OCI-LY1 (cell line): ENCODE data around the gene SEMA3G.

Experiments used
- H2AFZ ChIP-seq: fragments of 200-600 bp; sonication (generic), shearing (Covaris generic); 2 replicates; pipeline ENCODE4 v1.6.0; 2014; ENCODE audit warnings: antibody characterized with exemption, mild to moderate bottlenecking, low read length
- H3F3A ChIP-seq: fragments of 200-600 bp; sonication (generic), shearing (Covaris generic); 2 replicates; pipeline ENCODE4 v1.6.0; 2014; ENCODE audit warnings: mild to moderate bottlenecking, antibody characterized with exemption, low read length, moderate library complexity; ENCODE audit not compliant: insufficient read depth
- H3K27ac ChIP-seq: fragments of 200-600 bp; sonication (generic); 2 replicates; pipeline ENCODE4 v1.5.1; 2014; ENCODE audit warnings: low read length, mixed run types, mild to moderate bottlenecking, low read depth; ENCODE audit not compliant: poor library complexity, severe bottlenecking
- H3K27me3 ChIP-seq: fragments of 200-600 bp; sonication (generic); 2 replicates; pipeline ENCODE4 v1.6.0; 2014; ENCODE audit warnings: antibody characterized with exemption, mild to moderate bottlenecking, low read length, moderate library complexity; ENCODE audit not compliant: insufficient read depth
- H3K36me3 ChIP-seq: fragments of 200-600 bp; sonication (generic); 2 replicates; pipeline ENCODE4 v1.6.1; 2014; ENCODE audit warnings: mild to moderate bottlenecking, antibody characterized with exemption, low read length, moderate library complexity, mixed read lengths; ENCODE audit not compliant: insufficient read depth
- H3K4me1 ChIP-seq: fragments of 200-600 bp; sonication (generic); 2 replicates; pipeline ENCODE4 v1.5.1; 2014; ENCODE audit warnings: mild to moderate bottlenecking, low read length, moderate library complexity; ENCODE audit not compliant: insufficient read depth, severe bottlenecking
- H3K4me2 ChIP-seq: fragments of 200-600 bp; sonication (generic), shearing (Covaris generic); 2 replicates; pipeline ENCODE4 v1.6.1; 2014; ENCODE audit warnings: low read length
- H3K4me3 ChIP-seq: fragments of 200-600 bp; sonication (generic); 2 replicates; pipeline ENCODE4 v1.5.1; 2014; ENCODE audit warnings: low read length, low read depth, mild to moderate bottlenecking, mixed read lengths; ENCODE audit not compliant: poor library complexity, severe bottlenecking
- H3K79me2 ChIP-seq: fragments of 200-600 bp; shearing (Covaris generic); 2 replicates; pipeline ENCODE4 v1.6.1; 2016; ENCODE audit warnings: mixed run types, low read length, mixed read lengths; ENCODE audit not compliant: insufficient read depth
- H3K9ac ChIP-seq: fragments of 200-600 bp; sonication (generic), shearing (Covaris generic); 2 replicates; pipeline ENCODE4 v1.6.1; 2014; ENCODE audit warnings: mild to moderate bottlenecking, low read length, mixed read lengths
- H3K9me2 ChIP-seq: fragments of 200-600 bp; sonication (generic), shearing (Covaris generic); 2 replicates; pipeline ENCODE4 v1.6.1; 2014; ENCODE audit warnings: low read depth, mild to moderate bottlenecking, low read length, mixed read lengths
- H3K9me3 ChIP-seq: fragments of 200-600 bp; shearing (Covaris generic); 2 replicates; pipeline ENCODE4 v1.6.1; 2014; ENCODE audit warnings: low read length, mixed read lengths
- H4K20me1 ChIP-seq: fragments of 200-600 bp; sonication (generic), shearing (Covaris generic); 2 replicates; pipeline ENCODE4 v1.6.0; 2016; ENCODE audit warnings: mild to moderate bottlenecking, low read length; ENCODE audit not compliant: insufficient read depth
- EZH2 ChIP-seq: fragments of 200-600 bp; sonication (generic), shearing (Covaris generic); IDR thresholded peaks from 2 replicates; pipeline ENCODE4 v1.8.0; 2017; ENCODE audit warnings: borderline replicate concordance, mixed run types, mild to moderate bottlenecking, antibody characterized with exemption, low read length, moderate library complexity, mixed read lengths
- TF ChIP-seq, protein P1 (sequence below): fragments of 200-600 bp; sonication (generic), shearing (Covaris generic); IDR thresholded peaks from 2 replicates; pipeline ENCODE4 v1.5.1; 2017; ENCODE audit warnings: mild to moderate bottlenecking, antibody characterized with exemption, low read length, moderate library complexity, mixed read lengths

The SEMA3G gene

DNA sequence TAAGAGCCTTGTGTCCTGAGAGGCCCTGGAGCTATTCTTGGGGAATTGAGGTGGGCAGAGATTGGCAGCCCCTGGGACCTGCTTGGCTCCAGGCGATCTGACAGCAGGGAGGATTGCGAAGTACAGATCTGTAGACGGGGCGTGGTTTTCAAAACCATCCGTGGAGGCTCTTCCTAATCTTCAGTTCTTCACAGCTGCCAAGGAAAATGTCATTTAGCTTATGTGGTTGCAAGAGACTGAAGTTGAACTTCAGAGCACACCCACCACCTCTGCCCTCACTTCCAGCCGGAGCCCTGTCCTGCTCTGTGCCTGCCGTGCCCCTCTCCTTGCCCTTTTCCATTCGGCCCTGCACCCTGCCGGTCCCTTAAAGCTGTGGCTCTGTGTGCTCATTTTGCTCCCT, 23.4 kb upstream of the SEMA3G start:
- Histone ChIP-seq H3K9ac (no peak overlapping the region), H3K4me2 (no peak overlapping the region), H3K36me3 (peaks cover 69% of the 10 kb centered on the region), H3K79me2 (no peaks in the 10 kb centered on the region), H4K20me1 (no peaks in the 10 kb centered on the region), H3K27ac (no peak overlapping the region), H3K9me2 (no peaks in the 10 kb centered on the region), H3K4me1 (no peaks in the 10 kb centered on the region), H3K27me3 (no peaks in the 10 kb centered on the region), H3K4me3 (no peak overlapping the region), H3K9me3 (no peaks in the 10 kb centered on the region), H3F3A (no peaks in the 10 kb centered on the region), H2AFZ (no peak overlapping the region)
- TF ChIP-seq EZH2, result no peak
- TF ChIP-seq, protein P1, sequence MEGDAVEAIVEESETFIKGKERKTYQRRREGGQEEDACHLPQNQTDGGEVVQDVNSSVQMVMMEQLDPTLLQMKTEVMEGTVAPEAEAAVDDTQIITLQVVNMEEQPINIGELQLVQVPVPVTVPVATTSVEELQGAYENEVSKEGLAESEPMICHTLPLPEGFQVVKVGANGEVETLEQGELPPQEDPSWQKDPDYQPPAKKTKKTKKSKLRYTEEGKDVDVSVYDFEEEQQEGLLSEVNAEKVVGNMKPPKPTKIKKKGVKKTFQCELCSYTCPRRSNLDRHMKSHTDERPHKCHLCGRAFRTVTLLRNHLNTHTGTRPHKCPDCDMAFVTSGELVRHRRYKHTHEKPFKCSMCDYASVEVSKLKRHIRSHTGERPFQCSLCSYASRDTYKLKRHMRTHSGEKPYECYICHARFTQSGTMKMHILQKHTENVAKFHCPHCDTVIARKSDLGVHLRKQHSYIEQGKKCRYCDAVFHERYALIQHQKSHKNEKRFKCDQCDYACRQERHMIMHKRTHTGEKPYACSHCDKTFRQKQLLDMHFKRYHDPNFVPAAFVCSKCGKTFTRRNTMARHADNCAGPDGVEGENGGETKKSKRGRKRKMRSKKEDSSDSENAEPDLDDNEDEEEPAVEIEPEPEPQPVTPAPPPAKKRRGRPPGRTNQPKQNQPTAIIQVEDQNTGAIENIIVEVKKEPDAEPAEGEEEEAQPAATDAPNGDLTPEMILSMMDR, result no peak

DNA sequence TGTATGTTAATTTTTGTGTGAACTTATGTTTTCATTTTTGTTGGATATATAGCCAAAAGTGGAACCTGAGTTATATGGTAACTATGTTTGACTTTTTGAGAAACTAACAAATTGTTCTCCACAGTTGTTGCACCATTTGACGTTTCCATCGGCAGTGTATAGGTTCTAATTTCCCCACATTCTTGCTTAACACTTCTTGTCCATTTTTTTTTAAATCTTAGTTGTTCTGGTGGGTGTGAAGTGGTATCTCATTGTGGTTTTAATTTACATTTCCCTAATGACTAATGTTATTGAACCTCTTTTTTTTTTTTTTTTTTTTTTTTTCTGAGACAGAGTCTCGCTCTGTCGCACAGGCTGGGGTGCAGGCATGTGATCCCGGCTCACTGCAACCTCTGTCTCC, 18.5 kb upstream of the SEMA3G start:
- no peaks in the 10 kb centered on the region for H3K27me3 ChIP-seq
- H3K4me3 ChIP-seq, result no peak overlapping the region
- H2AFZ ChIP-seq, result no peak overlapping the region
- no peaks in the 10 kb centered on the region for H3K4me1 ChIP-seq
- no peaks in the 10 kb centered on the region for H3K79me2 ChIP-seq
- H3K9ac ChIP-seq, result no peak overlapping the region
- H3K4me2 ChIP-seq, result no peak overlapping the region
- no peaks in the 10 kb centered on the region for H4K20me1 ChIP-seq
- H3F3A ChIP-seq, result no peaks in the 10 kb centered on the region
- no peaks in the 10 kb centered on the region for H3K9me3 ChIP-seq
- no peaks in the 10 kb centered on the region for H3K9me2 ChIP-seq
- no peak overlapping the region for H3K27ac ChIP-seq
- no peak for TF ChIP-seq EZH2
- TF ChIP-seq, protein P1, result no peak
- H3K36me3 ChIP-seq, result peaks cover 87% of the 10 kb centered on the region

DNA sequence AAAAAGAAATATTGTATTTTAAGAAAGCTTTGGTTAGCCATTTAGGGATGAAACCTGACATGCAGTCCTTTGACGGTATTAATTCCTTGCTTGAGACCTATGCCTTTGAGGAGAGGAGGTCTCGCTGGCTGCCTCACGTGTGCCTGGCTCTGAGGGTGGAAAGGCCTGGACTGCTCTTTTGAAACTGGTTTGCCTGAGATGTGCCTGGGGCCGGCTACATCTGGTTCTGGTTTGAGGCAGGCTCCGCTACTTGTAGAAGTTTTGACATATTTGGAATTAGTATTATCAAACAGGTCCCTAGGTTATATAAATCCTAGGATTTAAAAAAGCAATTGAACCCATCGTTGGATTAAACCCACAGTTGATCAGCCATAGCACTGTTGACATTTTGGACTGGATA, 17.0 kb upstream of the SEMA3G start:
- no peak overlapping the region for H3K27ac ChIP-seq
- H3K27me3 ChIP-seq, result no peaks in the 10 kb centered on the region
- no peaks in the 10 kb centered on the region for H3K9me3 ChIP-seq
- peaks cover 95% of the 10 kb centered on the region for H3K36me3 ChIP-seq
- no peak overlapping the region for H3K4me2 ChIP-seq
- no peak overlapping the region for H3K9ac ChIP-seq
- H3K4me3 ChIP-seq, result no peak overlapping the region
- H3F3A ChIP-seq, result no peaks in the 10 kb centered on the region
- no peaks in the 10 kb centered on the region for H3K9me2 ChIP-seq
- no peaks in the 10 kb centered on the region for H3K79me2 ChIP-seq
- H3K4me1 ChIP-seq, result peaks cover 7% of the 10 kb centered on the region
- no peak overlapping the region for H2AFZ ChIP-seq
- TF ChIP-seq, protein P1, result no peak
- TF ChIP-seq EZH2, result no peak
- no peaks in the 10 kb centered on the region for H4K20me1 ChIP-seq
